HAP-1 (cell line): ENCODE data around the gene TMEM9.

ENCODE experiments used
- DNase-seq, 2 experiments: peaks; one replicate each; pipeline ENCODE4 v3.0.0-alpha.2; 2016 to 2020; ENCODE audit warnings: low spot score in 2 of 2
- H3K27me3 ChIP-seq: fragments of 250-450 bp; sonication (Bioruptor Pico); 2 replicates; pipeline ENCODE4 v1.5.1; 2020; ENCODE audit warnings: low read depth, mild to moderate bottlenecking, moderate library complexity
- H3K36me3 ChIP-seq: fragments of 250-450 bp; sonication (Bioruptor Pico); replicated peaks from 2 replicates; pipeline ENCODE4 v1.5.1; 2020; ENCODE audit warnings: mild to moderate bottlenecking
- H3K4me1 ChIP-seq: fragments of 250-450 bp; sonication (Bioruptor Pico); 2 replicates; pipeline ENCODE4 v1.5.1; 2020; ENCODE audit warnings: mild to moderate bottlenecking
- H3K4me3 ChIP-seq: fragments of 250-450 bp; sonication (Bioruptor Pico); 2 replicates; pipeline ENCODE4 v1.5.1; 2020; ENCODE audit warnings: mild to moderate bottlenecking, moderate library complexity
- H3K9me3 ChIP-seq: fragments of 250-450 bp; sonication (Bioruptor Pico); 2 replicates; pipeline ENCODE4 v1.5.1; 2020; ENCODE audit warnings: mild to moderate bottlenecking, moderate library complexity
- in situ Hi-C: fragments of 300-500 bp; cut with MboI; formaldehyde crosslinking; loops from 3 replicates; pipeline ENCODE4 v1.14.3; 2020; ENCODE audit warnings: low sequenced_read_pairs, inconsistent platforms, mixed read lengths

Gene TMEM9

GRCh38 chr1:201125019-201125418 is 29.3 kb downstream of the TMEM9 start:
- Histone ChIP-seq H3K4me1 (no peaks in the 10 kb centered on the region), H3K4me3 (no peak overlapping the region), H3K9me3 (no peaks in the 10 kb centered on the region), H3K27me3 (peaks cover 9% of the 10 kb centered on the region), H3K36me3 (no peaks in the 10 kb centered on the region)
- in situ Hi-C loops, result no loop called here
- DNase-seq, result no peak

GRCh38 chr1:201123866-201124265 is 30.4 kb downstream of the TMEM9 start:
- H3K36me3 ChIP-seq, result no peaks in the 10 kb centered on the region
- no peaks in the 10 kb centered on the region for H3K9me3 ChIP-seq
- in situ Hi-C loops, result no loop called here
- H3K4me3 ChIP-seq, result no peak overlapping the region
- DNase-seq, result no peak
- H3K4me1 ChIP-seq, result no peaks in the 10 kb centered on the region
- peaks cover 9% of the 10 kb centered on the region for H3K27me3 ChIP-seq

GRCh38 chr1:201122321-201122957 is 31.8 kb downstream of the TMEM9 start:
- in situ Hi-C loops, result no loop called here
- Histone ChIP-seq H3K4me1 (no peaks in the 10 kb centered on the region), H3K9me3 (no peaks in the 10 kb centered on the region), H3K36me3 (no peaks in the 10 kb centered on the region), H3K4me3 (no peak overlapping the region), H3K27me3 (peaks cover 9% of the 10 kb centered on the region)
- no peak for DNase-seq

GRCh38 chr1:201119206-201120197 is 34.8 kb downstream of the TMEM9 start:
- peak; percentile 32 to 76 for DNase-seq
- no peaks in the 10 kb centered on the region for H3K4me1 ChIP-seq
- H3K27me3 ChIP-seq, result peaks cover 7% of the 10 kb centered on the region; the same call in 1 of the 2 replicates
- in situ Hi-C loops, result loop anchor here (5.0 to 10.0 kb wide), 2 partner anchors 55 to 142 kb away; no protein-coding TSS in a partner anchor
- no peak overlapping the region for H3K4me3 ChIP-seq
- no peaks in the 10 kb centered on the region for H3K36me3 ChIP-seq
- no peaks in the 10 kb centered on the region for H3K9me3 ChIP-seq

- Histone ChIP-seq H3K4me1 (peaks cover 6% of the 10 kb centered on the region), H3K36me3 (no peaks in the 10 kb centered on the region), H3K4me3 (no peak overlapping the region), H3K9me3 (no peaks in the 10 kb centered on the region), H3K27me3 (no peaks in the 10 kb centered on the region)
- in situ Hi-C loops, result loop anchor here (5.0 to 10.0 kb wide), 2 partner anchors 59 to 139 kb away; no protein-coding TSS in a partner anchor
- no peak for DNase-seq
These were observed 38.2 kb downstream of the TMEM9 start for GRCh38 chr1:201116091-201116490.

- Histone ChIP-seq H3K27me3 (no peaks in the 10 kb centered on the region), H3K4me1 (peaks cover 6% of the 10 kb centered on the region), H3K9me3 (no peaks in the 10 kb centered on the region), H3K4me3 (no peak overlapping the region), H3K36me3 (no peaks in the 10 kb centered on the region)
- in situ Hi-C loops, result loop anchor here (5.0 to 10.0 kb wide), 2 partner anchors 59 to 138 kb away; no protein-coding TSS in a partner anchor
- no peak for DNase-seq
These were observed 38.8 kb downstream of the TMEM9 start for GRCh38 chr1:201115390-201115937.

- Histone ChIP-seq H3K9me3 (no peaks in the 10 kb centered on the region), H3K36me3 (no peaks in the 10 kb centered on the region), H3K4me1 (peaks cover 6% of the 10 kb centered on the region), H3K4me3 (peak overlapping the region; percentile 36), H3K27me3 (no peaks in the 10 kb centered on the region)
- peak; percentile 90 to 93 for DNase-seq
- in situ Hi-C loops, result loop anchor here (5.0 to 10.0 kb wide), 2 partner anchors 60 to 137 kb away; no protein-coding TSS in a partner anchor
These were observed 39.8 kb downstream of the TMEM9 start for GRCh38 chr1:201114245-201115131.

GRCh38 chr1:201113451-201114244 is 40.6 kb downstream of the TMEM9 start:
- Histone ChIP-seq H3K9me3 (no peaks in the 10 kb centered on the region), H3K4me1 (peaks cover 9% of the 10 kb centered on the region), H3K36me3 (no peaks in the 10 kb centered on the region), H3K27me3 (no peaks in the 10 kb centered on the region), H3K4me3 (peak overlapping the region; percentile 36)
- in situ Hi-C loops, result loop anchor here (10.0 kb wide), 1 partner anchor 61 kb away; no protein-coding TSS in a partner anchor
- no peak for DNase-seq

- in situ Hi-C loops, result loop anchor here (10.0 kb wide), 1 partner anchor 62 kb away; no protein-coding TSS in a partner anchor
- H3K27me3 ChIP-seq, result no peaks in the 10 kb centered on the region
- H3K4me1 ChIP-seq, result peaks cover 14% of the 10 kb centered on the region
- no peaks in the 10 kb centered on the region for H3K36me3 ChIP-seq
- no peak for DNase-seq
- H3K4me3 ChIP-seq, result no peak overlapping the region
- no peaks in the 10 kb centered on the region for H3K9me3 ChIP-seq
These were observed 41.3 kb downstream of the TMEM9 start for GRCh38 chr1:201112926-201113325.

- H3K4me3 ChIP-seq, result no peak within 1 kb of the TSS
- no peaks in the 10 kb centered on the region for H3K27me3 ChIP-seq
- DNase-seq, result no peak
- H3K9me3 ChIP-seq, result no peaks in the 10 kb centered on the region
- in situ Hi-C loops, result loop anchor here (10.0 kb wide), 1 partner anchor 63 kb away; no protein-coding TSS in a partner anchor
- H3K4me1 ChIP-seq, result peaks cover 14% of the 10 kb centered on the region
- no peaks in the 10 kb centered on the region for H3K36me3 ChIP-seq
These were observed 42.0 kb downstream of the TMEM9 start, which contains the start of gene CACNA1S for GRCh38 chr1:201112173-201112731. CACNA1S (minus strand) TSS chr1:201112426; CDS start chr1:201112339, 87 bp downstream.

GRCh38 chr1:201111672-201112071 is 42.6 kb downstream of the TMEM9 start:
- Histone ChIP-seq H3K36me3 (no peaks in the 10 kb centered on the region), H3K27me3 (no peaks in the 10 kb centered on the region), H3K4me3 (no peak overlapping the region), H3K4me1 (peaks cover 14% of the 10 kb centered on the region), H3K9me3 (no peaks in the 10 kb centered on the region)
- in situ Hi-C loops, result loop anchor here (10.0 kb wide), 1 partner anchor 63 kb away; no protein-coding TSS in a partner anchor
- no peak for DNase-seq

GRCh38 chr1:201111156-201111555 is 43.1 kb downstream of the TMEM9 start:
- Histone ChIP-seq H3K36me3 (no peaks in the 10 kb centered on the region), H3K4me3 (no peak overlapping the region), H3K27me3 (no peaks in the 10 kb centered on the region), H3K4me1 (peaks cover 14% of the 10 kb centered on the region), H3K9me3 (no peaks in the 10 kb centered on the region)
- DNase-seq, result no peak
- in situ Hi-C loops, result loop anchor here (10.0 kb wide), 1 partner anchor 64 kb away; no protein-coding TSS in a partner anchor
